H1 (cell line): ENCODE data around the gene UMODL1. TPM values are rescaled to one million over a fixed set of nuclear protein-coding genes. Genes with fewer than 3 reads are reported as not detected.

Experiments used
- CTCF ChIA-PET: fragments of 300-600 bp; sonication (Branson Sonifier 250); formaldehyde crosslinking; loops from one replicate; lab custom pipeline; 2021; ENCODE audit not compliant: partially characterized antibody; lab: Charles Lee
- POLR2A ChIA-PET: fragments of 300-600 bp; sonication (Branson Sonifier 250); formaldehyde crosslinking; loops from one replicate; lab custom pipeline; 2021; ENCODE audit warnings: inconsistent platforms; ENCODE audit not compliant: partially characterized antibody; lab: Charles Lee
- DNase-seq, 2 experiments: peaks; one replicate each; pipeline versions ENCODE4 v3.0.0 to v3.0.0-alpha.2; 2010 to 2022; ENCODE audit warnings: low spot score in 2 of 2, low read depth in 1 of 2, mixed read lengths in 1 of 2
- FAIRE-seq: peaks from 2 replicates; lab custom pipeline; 2011; peaks lifted over from hg19 to GRCh38; lab: Jason Lieb, UNC
- H2AFZ ChIP-seq: 2 replicates; pipeline ENCODE4 v1.8.1; 2012; ENCODE audit warnings: low read length, inconsistent platforms
- H2AK5ac ChIP-seq: 2 replicates; pipeline ENCODE4 v1.6.1; 2013; ENCODE audit warnings: low read depth, low read length
- H2BK120ac ChIP-seq: replicated peaks from 2 replicates; pipeline ENCODE3; 2013; ENCODE audit warnings: low read depth, low read length, inconsistent platforms
- H2BK12ac ChIP-seq: 2 replicates; pipeline ENCODE4 v1.6.1; 2013; ENCODE audit warnings: low read depth, low read length
- H2BK15ac ChIP-seq: 2 replicates; pipeline ENCODE4 v1.6.1; 2013; ENCODE audit warnings: low read length
- H2BK20ac ChIP-seq: 2 replicates; pipeline ENCODE4 v1.6.1; 2013; ENCODE audit warnings: low read length
- H2BK5ac ChIP-seq: 2 replicates; pipeline ENCODE4 v1.6.1; 2013; ENCODE audit warnings: low read depth, low read length
- H3K14ac ChIP-seq: 2 replicates; pipeline ENCODE4 v1.6.1; 2013; ENCODE audit warnings: inconsistent platforms; ENCODE audit not compliant: insufficient read length
- H3K18ac ChIP-seq: 2 replicates; pipeline ENCODE4 v1.6.1; 2013; ENCODE audit warnings: low read length; ENCODE audit errors: extremely low read depth
- H3K23ac ChIP-seq: 2 replicates; pipeline ENCODE4 v1.6.1; 2013; ENCODE audit warnings: inconsistent platforms; ENCODE audit not compliant: insufficient read length
- H3K23me2 ChIP-seq: 2 replicates; pipeline ENCODE4 v1.6.1; 2013; ENCODE audit warnings: low read depth, low read length
- H3K27ac ChIP-seq: 2 replicates; pipeline ENCODE4 v1.6.1; 2011; ENCODE audit warnings: low read depth, low read length, inconsistent platforms
- H3K27me3 ChIP-seq, 4 experiments: replicated peaks in 1 of 4; 1 replicate in 1 of 4; 2 replicates in 3 of 4; pipeline versions ENCODE4 v1.6.1 to v1.8.1; 2011 to 2013; ENCODE audit warnings: low read length in 3 of 4, mild to moderate bottlenecking in 3 of 4, inconsistent platforms in 2 of 4, mixed read lengths in 2 of 4, moderate library complexity in 1 of 4; ENCODE audit not compliant: control insufficient read depth in 3 of 4, insufficient read depth in 3 of 4; ENCODE audit errors: extremely low read depth in 1 of 4
- H3K36me3 ChIP-seq, 4 experiments: 2 replicates each; pipeline versions ENCODE4 v1.6.1 to v1.8.1; 2011 to 2013; ENCODE audit warnings: mild to moderate bottlenecking in 4 of 4, low read length in 3 of 4, moderate library complexity in 2 of 4, control low read depth in 1 of 4, inconsistent platforms in 1 of 4; ENCODE audit not compliant: insufficient read depth in 4 of 4, control insufficient read depth in 2 of 4
- H3K4ac ChIP-seq: replicated peaks from 2 replicates; pipeline ENCODE3; 2013; ENCODE audit warnings: low read length, low read depth, mixed read lengths, inconsistent platforms; ENCODE audit not compliant: insufficient read length
- H3K4me1 ChIP-seq, 4 experiments: replicated peaks in 1 of 4; 1 replicate in 1 of 4; 2 replicates in 3 of 4; pipeline versions ENCODE4 v1.6.1 to v1.8.1; 2011 to 2013; ENCODE audit warnings: low read length in 3 of 4, inconsistent platforms in 2 of 4, mixed read lengths in 1 of 4; ENCODE audit not compliant: insufficient read depth in 4 of 4, control insufficient read depth in 3 of 4
- H3K4me2 ChIP-seq, 2 experiments: 2 replicates each; pipeline versions ENCODE4 v1.6.1 to v1.8.1; 2011 to 2013; ENCODE audit warnings: low read depth in 2 of 2, low read length in 2 of 2, control low read depth in 1 of 2, inconsistent platforms in 1 of 2, mild to moderate bottlenecking in 1 of 2; ENCODE audit not compliant: insufficient read depth in 1 of 2
- H3K4me3 ChIP-seq, 4 experiments: fragments of 200-600, 300-600 bp in 1 of 4; sonication (generic), shearing (Covaris generic), sonication (Bioruptor Twin) in 1 of 4; 2 replicates each; pipeline versions ENCODE4 v1.5.1 to v1.8.1; 2011 to 2016; ENCODE audit warnings: low read length in 4 of 4, low read depth in 3 of 4, control low read depth in 2 of 4, inconsistent platforms in 2 of 4, mild to moderate bottlenecking in 2 of 4, mixed read lengths in 1 of 4, moderate library complexity in 1 of 4; ENCODE audit not compliant: insufficient read depth in 2 of 4; ENCODE audit errors: extremely low read depth in 1 of 4
- H3K56ac ChIP-seq: replicated peaks from 2 replicates; pipeline ENCODE3; 2013; ENCODE audit warnings: low read depth, mild to moderate bottlenecking, mixed read lengths, low read length, inconsistent platforms; ENCODE audit not compliant: insufficient read length
- H3K79me1 ChIP-seq: 2 replicates; pipeline ENCODE4 v1.6.1; 2013; ENCODE audit warnings: low read depth, low read length, control low read depth
- H3K79me2 ChIP-seq, 2 experiments: 2 replicates each; pipeline versions ENCODE4 v1.6.1 to v1.8.1; 2012 to 2013; ENCODE audit warnings: low read length in 2 of 2, mild to moderate bottlenecking in 2 of 2, inconsistent platforms in 1 of 2; ENCODE audit not compliant: insufficient read depth in 2 of 2, control insufficient read depth in 1 of 2
- H3K9ac ChIP-seq, 4 experiments: replicated peaks in 1 of 4; 1 replicate in 1 of 4; 2 replicates in 3 of 4; pipeline versions ENCODE4 v1.6.1 to v1.8.1; 2011 to 2013; ENCODE audit warnings: low read depth in 3 of 4, low read length in 3 of 4, control low read depth in 2 of 4, mild to moderate bottlenecking in 2 of 4, moderate library complexity in 2 of 4, inconsistent platforms in 1 of 4; ENCODE audit errors: extremely low read depth in 1 of 4
- H3K9me3 ChIP-seq, 2 experiments: 2 replicates each; pipeline versions ENCODE4 v1.6.1 to v1.8.1; 2012 to 2013; ENCODE audit warnings: mild to moderate bottlenecking in 2 of 2, moderate library complexity in 2 of 2, control low read depth in 1 of 2, inconsistent platforms in 1 of 2, low read depth in 1 of 2, low read length in 1 of 2, mixed read lengths in 1 of 2; ENCODE audit not compliant: insufficient read depth in 2 of 2
- H4K20me1 ChIP-seq, 2 experiments: replicated peaks in 1 of 2; 2 replicates each; pipeline versions ENCODE3 to v1.8.1; 2011 to 2013; ENCODE audit warnings: inconsistent platforms in 2 of 2, low read length in 2 of 2, mild to moderate bottlenecking in 1 of 2; ENCODE audit not compliant: insufficient read depth in 2 of 2, control insufficient read depth in 1 of 2
- H4K5ac ChIP-seq: 2 replicates; pipeline ENCODE4 v1.6.1; 2013; ENCODE audit warnings: low read length, low read depth, mixed read lengths, inconsistent platforms; ENCODE audit not compliant: insufficient read length
- H4K8ac ChIP-seq: 2 replicates; pipeline ENCODE4 v1.8.0; 2013; ENCODE audit warnings: mild to moderate bottlenecking, moderate library complexity, low read length, inconsistent platforms; ENCODE audit not compliant: insufficient read depth; ENCODE audit errors: extremely low read depth
- H4K91ac ChIP-seq: replicated peaks from 2 replicates; pipeline ENCODE3; 2013; ENCODE audit warnings: low read length, mixed read lengths, inconsistent platforms; ENCODE audit not compliant: insufficient read length
- BACH1 ChIP-seq: IDR thresholded peaks from 2 replicates; pipeline ENCODE4 v1.6.1; 2012; ENCODE audit warnings: low read length, improper control_type of control experiment
- CBX8 ChIP-seq: fragments of 300-800, 300-1000 bp; sonication (generic); IDR thresholded peaks from 2 replicates; pipeline ENCODE4 v1.7.1; 2016; ENCODE audit warnings: low read depth, low read length, borderline replicate concordance
- EZH2 ChIP-seq: fragments of 200-600 bp; sonication (generic); IDR thresholded peaks from 2 replicates; pipeline ENCODE4 v1.7.1; 2012; ENCODE audit warnings: low read depth, mild to moderate bottlenecking, moderate library complexity, low read length, inconsistent platforms; ENCODE audit not compliant: severe bottlenecking
- PHF8 ChIP-seq: fragments of 200-600 bp; sonication (generic); conservative IDR thresholded peaks from 2 replicates; pipeline ENCODE4 v1.7.1; 2012; ENCODE audit warnings: low read depth, mild to moderate bottlenecking, inconsistent platforms, low read length, moderate library complexity
- POU5F1 ChIP-seq: IDR thresholded peaks from 2 replicates; pipeline ENCODE4 v1.6.1; 2011; ENCODE audit warnings: low read depth, mild to moderate bottlenecking, low read length, moderate library complexity
- RAD21 ChIP-seq, 2 experiments: IDR thresholded peaks in 1 of 2; conservative IDR thresholded peaks in 1 of 2; 2 replicates each; pipeline ENCODE4 v1.6.1; 2011; ENCODE audit warnings: low read depth in 2 of 2, low read length in 2 of 2, improper control_type of control experiment in 1 of 2, inconsistent platforms in 1 of 2, mild to moderate bottlenecking in 1 of 2, moderate library complexity in 1 of 2
- RNF2 ChIP-seq: fragments of 200-900, 300-1000 bp; sonication (generic); IDR thresholded peaks from 2 replicates; pipeline ENCODE4 v1.7.1; 2016; ENCODE audit warnings: borderline replicate concordance, low read depth, mild to moderate bottlenecking, antibody characterized with exemption, low read length; ENCODE audit not compliant: poor library complexity, severe bottlenecking; ENCODE audit errors: missing control alignments
- RXRA ChIP-seq: IDR thresholded peaks from 2 replicates; pipeline ENCODE4 v1.6.1; 2011; ENCODE audit warnings: low read depth, mild to moderate bottlenecking, low read length, moderate library complexity; ENCODE audit not compliant: insufficient read depth
- SIN3A ChIP-seq, 2 experiments: IDR thresholded peaks in 1 of 2; conservative IDR thresholded peaks in 1 of 2; 2 replicates each; pipeline ENCODE4 v1.6.1; 2011 to 2012; ENCODE audit warnings: low read length in 2 of 2, improper control_type of control experiment in 1 of 2, low read depth in 1 of 2, mild to moderate bottlenecking in 1 of 2
- SIX5 ChIP-seq: IDR thresholded peaks from 2 replicates; pipeline ENCODE4 v1.6.1; 2011; ENCODE audit warnings: mild to moderate bottlenecking, low read depth, low read length
- SUZ12 ChIP-seq: fragments of 200-600 bp; sonication (generic); IDR thresholded peaks from 2 replicates; pipeline ENCODE4 v1.6.1; 2012; ENCODE audit warnings: mild to moderate bottlenecking, inconsistent platforms, low read length, moderate library complexity, mixed read lengths
- TBP ChIP-seq: IDR thresholded peaks from 2 replicates; pipeline ENCODE4 v1.6.1; 2011; ENCODE audit warnings: low read depth, low read length, improper control_type of control experiment
- ZNF274 ChIP-seq: IDR thresholded peaks from 2 replicates; pipeline ENCODE4 v1.7.0; 2012; ENCODE audit warnings: low read length, borderline replicate concordance; ENCODE audit errors: extremely low read depth
- polyA plus RNA-seq, 7 experiments: library from polyadenylated mRNA; depleted of rRNA in 3 of 7; stranded (reverse) in 5 of 7; unstranded in 2 of 7; fragments of >200 nt in 5 of 7; fragments of 200-250 nt in 2 of 7; gene quantifications; 1 replicate in 5 of 7; 2 replicates in 1 of 7; 4 replicates in 1 of 7; pipeline versions ENCODE4 v1.2.1 to v1.2.3, GENCODE V29; 2011 to 2013; ENCODE audit warnings: missing spikeins in 2 of 7, mixed read lengths in 2 of 7
- total RNA-seq: library from RNA; stranded (reverse); fragmentation: NEBNext Ultra II Directional; extraction: Animal tissue kit (Norgen Biotek cat#: 25700); gene quantifications from 2 replicates; pipeline ENCODE4 v1.2.1, GENCODE V29; 2021
- TF ChIP-seq, protein P1 (sequence below): IDR thresholded peaks from 2 replicates; pipeline ENCODE4 v1.6.1; 2012; ENCODE audit warnings: inconsistent platforms

UMODL1 gene
- total and polyA plus RNA-seq, 2 of the 8 experiments (the other 6 are each of a cell fraction or from before 2014, with no cell fraction given), result not detected

- no peak overlapping the region for H3K23ac ChIP-seq
- no peak overlapping the region for H3K14ac ChIP-seq
- H3K18ac ChIP-seq, result no peak overlapping the region
- no peaks in the 10 kb centered on the region for H3K79me1 ChIP-seq
- FAIRE-seq, result no peak
- no peak overlapping the region for H3K4me3 ChIP-seq
- no peak overlapping the region for H4K8ac ChIP-seq
- no peak overlapping the region for H2BK5ac ChIP-seq
- H2BK15ac ChIP-seq, result no peak overlapping the region
- CTCF ChIA-PET, result interaction anchor here (0.8 to 2.0 kb wide), 3 partner anchors 12 to 107 kb away, joined by 3 to 6 read pairs (median 4); no protein-coding TSS in a partner anchor
- no peak overlapping the region for H2BK12ac ChIP-seq
- no peaks in the 10 kb centered on the region for H3K23me2 ChIP-seq
- no peak for DNase-seq
- no peak overlapping the region for H4K5ac ChIP-seq
- H3K79me2 ChIP-seq, result no peaks in the 10 kb centered on the region
- no peak overlapping the region for H3K4ac ChIP-seq
- H3K36me3 ChIP-seq, result no peaks in the 10 kb centered on the region
- H3K56ac ChIP-seq, result no peak overlapping the region
- no peak overlapping the region for H2AK5ac ChIP-seq
- H2BK20ac ChIP-seq, result no peak overlapping the region
- H3K4me1 ChIP-seq, result no peaks in the 10 kb centered on the region; a peak in 1 of 7 replicates
- H3K27me3 ChIP-seq, result no peaks in the 10 kb centered on the region
- H2BK120ac ChIP-seq, result no peak overlapping the region
- H4K20me1 ChIP-seq, result no peaks in the 10 kb centered on the region
- no peak overlapping the region for H3K9ac ChIP-seq
- H2AFZ ChIP-seq, result no peak overlapping the region
- POLR2A ChIA-PET, result no interaction called here
- no peak overlapping the region for H4K91ac ChIP-seq
- H3K27ac ChIP-seq, result no peak overlapping the region
- H3K9me3 ChIP-seq, result no peaks in the 10 kb centered on the region
- H3K4me2 ChIP-seq, result no peak overlapping the region
- TF ChIP-seq BACH1 (no peak), EZH2 (no peak), SIX5 (no peak), TBP (no peak), POU5F1 (no peak), RNF2 (no peak), SIN3A (conservative IDR thresholded peaks at IDR 0.05 in 1 of 2, IDR thresholded peaks at IDR 0.05 in 1 of 2; ENCODE audit: low read depth in 1 of 2, low read length in 2 of 2) (no peak), RXRA (no peak), RAD21 (IDR thresholded peaks at IDR 0.05 in 1 of 2, conservative IDR thresholded peaks at IDR 0.05 in 1 of 2; ENCODE audit: low read depth in 2 of 2, low read length in 2 of 2) (no peak), PHF8 (no peak), SUZ12 (no peak), ZNF274 (no peak), CBX8 (no peak)
- TF ChIP-seq, protein P1, sequence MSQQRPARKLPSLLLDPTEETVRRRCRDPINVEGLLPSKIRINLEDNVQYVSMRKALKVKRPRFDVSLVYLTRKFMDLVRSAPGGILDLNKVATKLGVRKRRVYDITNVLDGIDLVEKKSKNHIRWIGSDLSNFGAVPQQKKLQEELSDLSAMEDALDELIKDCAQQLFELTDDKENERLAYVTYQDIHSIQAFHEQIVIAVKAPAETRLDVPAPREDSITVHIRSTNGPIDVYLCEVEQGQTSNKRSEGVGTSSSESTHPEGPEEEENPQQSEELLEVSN, result no peak
These were observed 80.8 kb downstream of the UMODL1 start for GRCh38 chr21:42151948-42152220.
